Fibroblast of lung (primary cell): Measurements from ENCODE around the gene TMEM270. TPM values are rescaled to one million over a fixed set of nuclear protein-coding genes. Genes with fewer than 3 reads are reported as not detected.

Source experiments
- DNase-seq, 2 donors: peaks; one replicate each; pipeline versions ENCODE4 v3.0.0 to v3.0.0-alpha.2; 2010; ENCODE audit warnings: low read depth in 2 of 2
- H2AFZ ChIP-seq: 2 replicates; pipeline ENCODE4 v1.5.1; 2012; ENCODE audit warnings: low read length, control low read depth, inconsistent platforms
- H3K27ac ChIP-seq: 2 replicates; pipeline ENCODE4 v1.5.1; 2011; ENCODE audit warnings: low read length, control low read depth; ENCODE audit not compliant: insufficient read depth
- H3K27me3 ChIP-seq: 2 replicates; pipeline ENCODE4 v1.5.1; 2011; ENCODE audit warnings: mild to moderate bottlenecking, low read length; ENCODE audit not compliant: control insufficient read depth, insufficient read depth
- H3K36me3 ChIP-seq: 2 replicates; pipeline ENCODE4 v1.5.1; 2011; ENCODE audit warnings: low read length; ENCODE audit not compliant: control insufficient read depth, insufficient read depth
- H3K4me1 ChIP-seq: 2 replicates; pipeline ENCODE4 v1.5.1; 2011; ENCODE audit warnings: low read length; ENCODE audit not compliant: control insufficient read depth, insufficient read depth; ENCODE audit errors: extremely low read depth
- H3K4me2 ChIP-seq: 2 replicates; pipeline ENCODE4 v1.5.1; 2011; ENCODE audit warnings: low read length, control low read depth; ENCODE audit not compliant: insufficient read depth; ENCODE audit errors: extremely low read depth
- H3K4me3 ChIP-seq, 4 experiments: fragments of 200-600 bp in 1 of 4; sonication (generic) in 1 of 4; replicated peaks in 1 of 4; 2 replicates each; pipeline ENCODE4 v1.5.1; 2011 to 2016; ENCODE audit warnings: low read length in 4 of 4, low read depth in 3 of 4, mild to moderate bottlenecking in 3 of 4, control low read depth in 2 of 4, inconsistent platforms in 1 of 4, mixed read lengths in 1 of 4; ENCODE audit not compliant: insufficient read depth in 1 of 4; ENCODE audit errors: control extremely low read depth in 1 of 4
- H3K79me2 ChIP-seq: 2 replicates; pipeline ENCODE4 v1.5.1; 2012; ENCODE audit warnings: mild to moderate bottlenecking, low read length, inconsistent platforms; ENCODE audit not compliant: control insufficient read depth, insufficient read depth
- H3K9ac ChIP-seq: 2 replicates; pipeline ENCODE4 v1.5.1; 2011; ENCODE audit warnings: mild to moderate bottlenecking, low read length, control low read depth; ENCODE audit not compliant: insufficient read depth
- H3K9me3 ChIP-seq: 2 replicates; pipeline ENCODE4 v1.5.1; 2012; ENCODE audit warnings: low read depth, low read length; ENCODE audit not compliant: control insufficient read depth, insufficient read depth
- H4K20me1 ChIP-seq: 2 replicates; pipeline ENCODE4 v1.5.1; 2011; ENCODE audit warnings: low read length; ENCODE audit not compliant: control insufficient read depth, insufficient read depth; ENCODE audit errors: extremely low read depth
- EZH2 ChIP-seq: IDR thresholded peaks from 2 replicates; pipeline ENCODE4 v1.5.1; 2012; ENCODE audit warnings: low read length, control low read depth, mild to moderate bottlenecking; ENCODE audit errors: missing control alignments
- polyA plus RNA-seq, 2 donors: library from polyadenylated mRNA; depleted of rRNA in 1 of 2; stranded (reverse) in 1 of 2; unstranded in 1 of 2; fragments of >200 nt; gene quantifications; 2 replicates each; pipeline ENCODE4 v1.2.1, GENCODE V29; 2011 to 2012; ENCODE audit warnings: missing spikeins in 1 of 2
- total RNA-seq: library from RNA; depleted of rRNA; stranded (reverse); fragments of >200 nt; gene quantifications from 2 replicates; pipeline ENCODE4 v1.2.1, GENCODE V29; 2014
- TF ChIP-seq, protein P1 (sequence below), 2 donors: IDR thresholded peaks in 1 of 2; conservative IDR thresholded peaks in 1 of 2; 1 replicate in 1 of 2; 2 replicates in 1 of 2; pipeline ENCODE4 v1.5.1; 2011 to 2012; ENCODE audit warnings: low read length in 2 of 2, control low read depth in 1 of 2, inconsistent platforms in 1 of 2, low read depth in 1 of 2, mild to moderate bottlenecking in 1 of 2

TMEM270 gene
- total and polyA plus RNA-seq, 2 donors (not counting 1 experiment from before 2014, with no cell fraction given), result not detected

DNA sequence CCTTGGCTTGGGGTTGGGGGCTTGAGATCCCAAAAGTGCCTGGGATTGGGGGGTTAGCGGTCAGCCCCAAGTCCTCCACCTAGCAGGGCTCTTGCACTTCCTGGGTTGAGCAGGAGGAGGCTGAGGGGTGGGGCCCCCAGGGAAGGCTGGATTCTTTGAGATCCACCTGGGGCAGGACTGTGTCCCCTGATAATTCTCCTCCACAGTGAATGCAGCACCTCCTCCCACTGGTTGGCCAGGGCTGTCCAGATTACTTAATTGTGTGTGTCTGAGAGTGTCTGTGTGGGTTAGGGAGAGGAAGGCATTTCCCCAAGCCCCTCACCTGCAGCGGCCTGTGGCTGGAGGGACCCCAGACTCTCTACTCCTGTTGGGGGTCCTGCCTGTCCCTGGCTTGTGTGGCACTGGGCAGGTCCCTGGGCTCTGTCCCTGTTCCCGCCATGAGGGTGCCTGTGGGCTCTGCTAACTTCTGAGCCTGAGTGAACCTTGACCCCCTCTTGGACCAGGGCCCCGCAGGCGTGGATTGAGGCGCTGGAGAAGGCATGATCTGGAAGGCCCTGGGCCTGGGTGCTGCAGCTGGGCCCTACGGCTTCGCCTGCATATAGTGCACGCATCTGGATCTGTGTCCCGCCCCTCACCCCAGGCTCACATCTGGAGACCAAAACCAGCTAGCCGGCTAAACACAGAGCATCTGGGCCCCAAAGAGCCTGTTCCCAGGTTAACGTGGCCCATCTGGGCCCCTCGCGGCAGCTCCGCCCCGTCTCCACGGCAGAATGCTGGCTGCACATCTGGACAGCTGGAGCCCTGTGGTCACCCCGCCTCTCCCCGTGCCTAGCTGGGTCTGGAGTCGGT lies 10.4 kb downstream of the TMEM270 start:
- Histone ChIP-seq H4K20me1 (no peaks in the 10 kb centered on the region), H3K79me2 (no peaks in the 10 kb centered on the region), H3K36me3 (no peaks in the 10 kb centered on the region), H3K4me1 (peaks cover 5% of the 10 kb centered on the region), H3K9ac (no peak overlapping the region), H3K9me3 (no peaks in the 10 kb centered on the region), H2AFZ (no peak overlapping the region), H3K4me3 (no peak overlapping the region), H3K27ac (no peak overlapping the region), H3K4me2 (no peak overlapping the region), H3K27me3 (peaks cover 2% of the 10 kb centered on the region)
- no peak for TF ChIP-seq EZH2
- TF ChIP-seq, protein P1, sequence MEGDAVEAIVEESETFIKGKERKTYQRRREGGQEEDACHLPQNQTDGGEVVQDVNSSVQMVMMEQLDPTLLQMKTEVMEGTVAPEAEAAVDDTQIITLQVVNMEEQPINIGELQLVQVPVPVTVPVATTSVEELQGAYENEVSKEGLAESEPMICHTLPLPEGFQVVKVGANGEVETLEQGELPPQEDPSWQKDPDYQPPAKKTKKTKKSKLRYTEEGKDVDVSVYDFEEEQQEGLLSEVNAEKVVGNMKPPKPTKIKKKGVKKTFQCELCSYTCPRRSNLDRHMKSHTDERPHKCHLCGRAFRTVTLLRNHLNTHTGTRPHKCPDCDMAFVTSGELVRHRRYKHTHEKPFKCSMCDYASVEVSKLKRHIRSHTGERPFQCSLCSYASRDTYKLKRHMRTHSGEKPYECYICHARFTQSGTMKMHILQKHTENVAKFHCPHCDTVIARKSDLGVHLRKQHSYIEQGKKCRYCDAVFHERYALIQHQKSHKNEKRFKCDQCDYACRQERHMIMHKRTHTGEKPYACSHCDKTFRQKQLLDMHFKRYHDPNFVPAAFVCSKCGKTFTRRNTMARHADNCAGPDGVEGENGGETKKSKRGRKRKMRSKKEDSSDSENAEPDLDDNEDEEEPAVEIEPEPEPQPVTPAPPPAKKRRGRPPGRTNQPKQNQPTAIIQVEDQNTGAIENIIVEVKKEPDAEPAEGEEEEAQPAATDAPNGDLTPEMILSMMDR (conservative IDR thresholded peaks at IDR 0.05 in 1 of 2, IDR thresholded peaks at IDR 0.05 in 1 of 2; ENCODE audit: low read depth in 1 of 2, low read length in 2 of 2), result no peak
- peak in 1 of 2 donors; percentile 34 for DNase-seq

DNA sequence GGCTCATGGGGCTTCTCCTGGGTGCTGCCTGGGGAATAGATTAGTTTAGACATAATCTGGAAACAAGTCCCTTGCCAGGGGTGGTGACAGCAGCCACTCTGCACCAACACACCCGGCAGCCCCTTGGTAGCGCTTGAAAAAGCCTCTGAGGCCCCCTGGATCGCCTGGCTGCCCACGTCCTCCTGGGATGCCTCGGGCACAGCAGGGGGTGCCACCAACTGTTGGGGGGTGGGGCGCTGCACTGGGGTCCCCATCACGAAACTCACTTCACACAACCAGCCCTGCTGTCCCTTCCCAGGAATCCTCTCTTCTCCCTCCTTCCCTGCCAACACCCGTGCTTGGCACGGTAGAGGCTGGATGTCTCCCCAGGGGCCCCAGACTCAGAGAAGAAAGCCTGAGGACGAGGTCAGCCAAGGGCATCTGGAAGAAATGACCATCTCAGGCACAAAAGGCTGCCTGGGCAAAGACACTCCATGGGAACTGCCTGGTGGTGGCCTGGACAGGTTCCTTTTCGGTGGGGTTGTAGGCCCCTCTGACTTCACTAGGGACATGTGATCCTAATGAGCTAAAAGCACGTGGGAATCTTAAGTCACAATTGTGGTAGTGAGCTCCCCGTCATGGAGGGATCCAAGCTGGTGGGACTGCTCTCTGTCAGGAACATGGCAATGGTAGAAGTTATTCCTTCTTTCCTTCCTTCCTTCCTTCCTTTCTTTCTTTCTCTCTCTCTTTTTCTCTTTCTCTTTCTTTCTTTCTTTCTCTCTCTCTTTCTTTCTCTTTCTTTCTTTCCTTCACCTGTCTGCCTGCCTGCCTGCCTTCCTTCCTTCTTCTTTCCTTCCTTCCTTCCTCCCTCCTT lies 11.3 kb downstream of the TMEM270 start:
- Histone ChIP-seq H3K4me3 (no peak overlapping the region), H3K36me3 (no peaks in the 10 kb centered on the region), H3K4me2 (no peak overlapping the region), H4K20me1 (no peaks in the 10 kb centered on the region), H3K9me3 (no peaks in the 10 kb centered on the region), H3K27ac (no peak overlapping the region), H3K79me2 (no peaks in the 10 kb centered on the region), H3K4me1 (peaks cover 5% of the 10 kb centered on the region), H3K9ac (no peak overlapping the region), H3K27me3 (peaks cover 2% of the 10 kb centered on the region), H2AFZ (no peak overlapping the region)
- DNase-seq, result no peak
- TF ChIP-seq, protein P1 (conservative IDR thresholded peaks at IDR 0.05 in 1 of 2, IDR thresholded peaks at IDR 0.05 in 1 of 2; ENCODE audit: low read depth in 1 of 2, low read length in 2 of 2), result no peak
- no peak for TF ChIP-seq EZH2

DNA sequence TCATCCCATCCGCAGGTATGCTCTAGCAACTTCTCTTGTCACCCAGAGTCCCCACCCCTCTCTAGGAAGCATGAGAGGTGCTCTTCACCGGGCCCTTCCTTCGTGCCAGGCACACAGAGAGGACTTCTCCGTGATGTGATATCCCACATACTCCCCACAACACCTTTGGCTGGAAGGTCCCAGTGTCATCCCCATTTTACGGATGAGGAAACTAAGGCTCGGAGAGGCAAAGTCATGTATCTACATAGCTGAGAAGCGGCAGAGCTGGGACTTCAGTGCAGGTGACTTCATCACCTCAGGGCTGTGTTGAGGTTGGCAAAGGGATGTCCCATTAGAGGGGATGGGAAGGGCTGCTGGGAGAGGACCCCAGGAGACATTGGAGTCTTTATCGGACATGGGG lies 15.4 kb downstream of the TMEM270 start:
- H3K27me3 ChIP-seq, result peaks cover 2% of the 10 kb centered on the region
- no peak overlapping the region for H2AFZ ChIP-seq
- no peaks in the 10 kb centered on the region for H3K36me3 ChIP-seq
- DNase-seq, result no peak
- H4K20me1 ChIP-seq, result no peaks in the 10 kb centered on the region
- H3K4me1 ChIP-seq, result peaks cover 15% of the 10 kb centered on the region
- no peak overlapping the region for H3K4me2 ChIP-seq
- no peak overlapping the region for H3K27ac ChIP-seq
- no peak overlapping the region for H3K9ac ChIP-seq
- TF ChIP-seq EZH2, result no peak
- TF ChIP-seq, protein P1 (conservative IDR thresholded peaks at IDR 0.05 in 1 of 2, IDR thresholded peaks at IDR 0.05 in 1 of 2; ENCODE audit: low read depth in 1 of 2, low read length in 2 of 2), result no peak
- no peaks in the 10 kb centered on the region for H3K79me2 ChIP-seq
- no peak overlapping the region for H3K4me3 ChIP-seq
- H3K9me3 ChIP-seq, result no peaks in the 10 kb centered on the region
